HCT116 (cell line): ENCODE measurements around the gene RCE1. TPM values are rescaled to one million over a fixed set of nuclear protein-coding genes. Genes with fewer than 3 reads are reported as not detected.

Source experiments
- ATAC-seq: fragments of 200-7000 bp; cut with Tn5 transposase; 2 replicates; pipeline ENCODE4 v1.9.1; 2020; ENCODE audit warnings: mild to moderate bottlenecking, moderate library complexity
- BruUV-seq: library from RNA; stranded (reverse); fragments of 400-500 nt; replicated peaks from 2 replicates; lab custom pipeline; 2021; lab: Mats Ljungman, UMichigan
- CTCF ChIA-PET: fragments of 300-600 bp; sonication (Branson Sonifier 250); formaldehyde crosslinking; loops from one replicate; lab custom pipeline; 2021; ENCODE audit warnings: antibody characterized with exemption; lab: Charles Lee
- POLR2A ChIA-PET: fragments of 300-600, 350-600 bp; sonication (Branson Sonifier 250); formaldehyde crosslinking; loops from one replicate; lab custom pipeline; 2021; ENCODE audit warnings: antibody characterized with exemption; lab: Charles Lee
- RAD21 ChIA-PET, 2 experiments: fragments of 300-600 bp; sonication (Branson Sonifier 250); formaldehyde crosslinking; loops; one replicate each; lab custom pipeline; 2023; ENCODE audit warnings: low total read pairs in 2 of 2; ENCODE audit not compliant: uncharacterized antibody in 2 of 2, unreplicated experiment in 2 of 2, low non-redundant PET in 1 of 2; lab: Charles Lee
- DNase-seq: peaks from one replicate; pipeline ENCODE4 v3.0.0-alpha.2; 2010; ENCODE audit warnings: low read depth, low spot score
- H2AFZ ChIP-seq: fragments of 200-600 bp; shearing (Covaris generic), sonication (generic); 2 replicates; pipeline ENCODE4 v1.6.1; 2017; ENCODE audit warnings: low read depth, mixed run types, mixed read lengths, antibody characterized with exemption, low read length; ENCODE audit not compliant: poor library complexity, severe bottlenecking
- H3K27ac ChIP-seq: 2 replicates; pipeline ENCODE4 v1.5.1; 2012; ENCODE audit warnings: low read depth, low read length
- H3K27me3 ChIP-seq: fragments of 200-600 bp; sonication (generic); 2 replicates; pipeline ENCODE4 v1.6.1; 2016; ENCODE audit warnings: mixed run types, low read length, mixed read lengths; ENCODE audit not compliant: insufficient read depth
- H3K36me3 ChIP-seq, 2 experiments: fragments of 200-500 bp in 1 of 2; fragments of 200-600 bp in 1 of 2; sonication (Bioruptor generic) in 1 of 2; sonication (generic) in 1 of 2; 2 replicates each; pipeline versions ENCODE4 v1.5.1 to v1.6.1; 2014 to 2016; ENCODE audit warnings: low read length in 2 of 2, inconsistent platforms in 1 of 2, mixed read lengths in 1 of 2, mixed run types in 1 of 2; ENCODE audit not compliant: insufficient read depth in 2 of 2, control insufficient read depth in 1 of 2
- H3K4me1 ChIP-seq, 2 experiments: fragments of 200-600 bp in 1 of 2; sonication (generic) in 1 of 2; 2 replicates each; pipeline versions ENCODE4 v1.5.1 to v1.6.1; 2012 to 2017; ENCODE audit warnings: low read length in 2 of 2, inconsistent platforms in 1 of 2, mild to moderate bottlenecking in 1 of 2, mixed read lengths in 1 of 2, mixed run types in 1 of 2, moderate library complexity in 1 of 2; ENCODE audit not compliant: insufficient read depth in 2 of 2, control insufficient read depth in 1 of 2
- H3K4me2 ChIP-seq: fragments of 200-600 bp; sonication (generic); 2 replicates; pipeline ENCODE4 v1.6.1; 2017; ENCODE audit warnings: mixed run types, low read length, mixed read lengths
- H3K4me3 ChIP-seq, 2 experiments: fragments of 200-600 bp in 1 of 2; sonication (generic) in 1 of 2; replicated peaks in 1 of 2; 2 replicates each; pipeline ENCODE4 v1.5.1; 2011 to 2016; ENCODE audit warnings: low read length in 2 of 2, control low read depth in 1 of 2, low read depth in 1 of 2, mild to moderate bottlenecking in 1 of 2, mixed read lengths in 1 of 2, mixed run types in 1 of 2
- H3K79me2 ChIP-seq: fragments of 200-600 bp; sonication (generic); 2 replicates; pipeline ENCODE4 v1.6.1; 2017; ENCODE audit warnings: mild to moderate bottlenecking, mixed run types, low read length, moderate library complexity, mixed read lengths; ENCODE audit not compliant: insufficient read depth
- H3K9ac ChIP-seq: fragments of 200-600 bp; sonication (generic); 2 replicates; pipeline ENCODE4 v1.6.1; 2016; ENCODE audit warnings: low read length, mixed read lengths
- H3K9me2 ChIP-seq: fragments of 200-600 bp; sonication (generic), shearing (Covaris generic); 2 replicates; pipeline ENCODE4 v1.6.1; 2017; ENCODE audit warnings: mixed run types, mild to moderate bottlenecking, moderate library complexity; ENCODE audit not compliant: insufficient read depth
- H3K9me3 ChIP-seq, 2 experiments: fragments of 200-500 bp in 1 of 2; fragments of 200-600 bp in 1 of 2; sonication (Bioruptor generic) in 1 of 2; sonication (generic) in 1 of 2; 2 replicates each; pipeline ENCODE4 v1.6.1; 2014 to 2017; ENCODE audit warnings: low read length in 2 of 2, mixed read lengths in 2 of 2, inconsistent platforms in 1 of 2, low read depth in 1 of 2, mild to moderate bottlenecking in 1 of 2, mixed run types in 1 of 2, moderate library complexity in 1 of 2; ENCODE audit not compliant: control insufficient read depth in 1 of 2, insufficient read depth in 1 of 2
- H4K20me1 ChIP-seq: fragments of 200-600 bp; sonication (generic), shearing (Covaris generic); 2 replicates; pipeline ENCODE4 v1.6.1; 2017; ENCODE audit warnings: mixed run types, mild to moderate bottlenecking, moderate library complexity; ENCODE audit not compliant: insufficient read depth
- CEBPB ChIP-seq: IDR thresholded peaks from 2 replicates; pipeline ENCODE4 v1.6.1; 2012; ENCODE audit warnings: low read depth
- EGR1 ChIP-seq: IDR thresholded peaks from 2 replicates; pipeline ENCODE4 v1.6.1; 2012; ENCODE audit warnings: low read depth
- EZH2 ChIP-seq: fragments of 200-600 bp; sonication (generic); IDR thresholded peaks from 2 replicates; pipeline ENCODE4 v1.6.1; 2017; ENCODE audit warnings: antibody characterized with exemption, mixed run types
- EZH2phosphoT487 ChIP-seq: fragments of 200-600 bp; IDR thresholded peaks from 2 replicates; pipeline ENCODE4 v1.6.1; 2018; ENCODE audit warnings: antibody characterized with exemption, borderline replicate concordance
- JUND ChIP-seq: IDR thresholded peaks from 2 replicates; pipeline ENCODE4 v1.6.1; 2012
- RAD21 ChIP-seq: IDR thresholded peaks from 2 replicates; pipeline ENCODE4 v1.6.1; 2012; ENCODE audit warnings: low read depth, mild to moderate bottlenecking
- SIN3A ChIP-seq: IDR thresholded peaks from 2 replicates; pipeline ENCODE4 v1.6.1; 2012; ENCODE audit warnings: low read depth
- SP1 ChIP-seq: IDR thresholded peaks from 2 replicates; pipeline ENCODE4 v1.6.1; 2012; ENCODE audit warnings: low read depth
- SRF ChIP-seq: IDR thresholded peaks from 2 replicates; pipeline ENCODE4 v1.6.1; 2012; ENCODE audit warnings: low read depth
- TCF7L2 ChIP-seq: IDR thresholded peaks from 2 replicates; pipeline ENCODE4 v1.7.0; 2011; ENCODE audit warnings: borderline replicate concordance, inconsistent platforms; ENCODE audit not compliant: insufficient read depth, insufficient read length; ENCODE audit errors: extremely low read depth
- YY1 ChIP-seq: IDR thresholded peaks from 2 replicates; pipeline ENCODE4 v1.6.1; 2011; ENCODE audit warnings: low read length, low read depth, moderate library complexity, mild to moderate bottlenecking; ENCODE audit not compliant: insufficient replicate concordance; ENCODE audit errors: extremely low read depth
- ZNF274 ChIP-seq: fragments of 200-500 bp; sonication (Bioruptor generic); IDR thresholded peaks from 2 replicates; pipeline ENCODE4 v1.6.1; 2014; ENCODE audit warnings: mild to moderate bottlenecking, low read depth, low read length, inconsistent platforms
- intact Hi-C: fragments of 100-400 bp; cut with micrococcal nuclease; formaldehyde crosslinking; loops from 2 replicates; pipeline ENCODE4 v1.10.0; 2022
- total RNA-seq: library from RNA; stranded (reverse); gene quantifications from one replicate; pipeline ENCODE4 v1.2.1, GENCODE V29; 2021; ENCODE audit not compliant: unreplicated experiment
- TF ChIP-seq, protein P1 (sequence below): IDR thresholded peaks from 2 replicates; pipeline ENCODE4 v1.6.1; 2012
- TF ChIP-seq, protein P2 (sequence below): IDR thresholded peaks from 2 replicates; pipeline ENCODE4 v1.6.1; 2012; ENCODE audit warnings: low read depth
- TF ChIP-seq, protein P3 (sequence below): IDR thresholded peaks from 2 replicates; pipeline ENCODE4 v1.6.1; 2012

Gene RCE1
- total RNA-seq, 1 experiment from 2014 or later = 35.3 TPM

DNA sequence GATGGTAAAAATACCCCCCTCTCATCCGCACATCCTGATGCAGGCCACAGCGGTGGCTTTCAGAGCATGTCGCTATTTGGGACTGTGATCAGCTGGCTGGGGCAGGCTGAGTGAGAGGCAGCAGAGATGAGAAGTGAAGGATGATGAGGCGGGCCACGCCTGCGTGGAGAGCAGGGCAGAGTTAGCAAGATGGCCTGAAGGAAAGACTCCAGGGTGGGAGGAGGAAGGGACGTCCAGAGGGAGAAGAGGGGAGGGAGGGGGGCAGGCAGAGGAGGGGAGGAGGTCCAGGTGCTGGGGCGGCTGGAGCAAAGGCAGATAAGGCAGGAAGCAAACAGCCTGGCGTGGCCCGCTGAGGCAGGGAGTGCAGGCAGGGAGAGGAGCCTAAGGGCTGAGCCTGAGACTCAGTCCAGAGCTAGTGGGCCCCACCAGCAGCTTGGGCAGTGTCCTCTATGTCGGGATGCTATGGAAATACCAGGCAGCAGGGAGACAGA, 42.8 kb downstream of the RCE1 start:
- no peak for DNase-seq
- intact Hi-C loops = loop anchor here (10.0 kb wide), 1 partner anchor 69 kb away; the partner anchor contains the start of gene PC
- ChIA-PET RAD21 (interaction anchor here (0.5 to 1.6 kb wide), 3 partner anchors 90 to 501 kb away, joined by 3 to 6 read pairs (median 4); partner anchors contain the start of gene SYT12 (in 1 of the 2)), POLR2A (interaction anchor here (0.7 to 1.0 kb wide), 2 partner anchors 18 to 136 kb away, joined by 3 read pairs; no protein-coding TSS in a partner anchor), CTCF (interaction anchor here (1.5 to 2.0 kb wide), 2 partner anchors 90 to 136 kb away, joined by 3 to 5 read pairs; no protein-coding TSS in a partner anchor)
- Histone ChIP-seq H2AFZ (no peak overlapping the region), H3K27me3 (no peaks in the 10 kb centered on the region), H3K9me2 (no peaks in the 10 kb centered on the region), H4K20me1 (no peaks in the 10 kb centered on the region), H3K4me3 (peak overlapping the region in 1 of 2 experiments; percentile 24; a peak in 1 of 4 replicates), H3K4me1 (peaks cover 78 to 94% of the 10 kb centered on the region in 2 experiments), H3K36me3 (no peaks in the 10 kb centered on the region), H3K9ac (peak overlapping the region; percentile 35), H3K79me2 (no peaks in the 10 kb centered on the region)
- no peak for TF ChIP-seq SP1
- no peak for TF ChIP-seq EGR1
- TF ChIP-seq, protein P1, sequence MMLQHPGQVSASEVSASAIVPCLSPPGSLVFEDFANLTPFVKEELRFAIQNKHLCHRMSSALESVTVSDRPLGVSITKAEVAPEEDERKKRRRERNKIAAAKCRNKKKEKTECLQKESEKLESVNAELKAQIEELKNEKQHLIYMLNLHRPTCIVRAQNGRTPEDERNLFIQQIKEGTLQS = no peak
- no peak for TF ChIP-seq SIN3A
- TF ChIP-seq SRF = no peak
- TF ChIP-seq RAD21 = no peak
- TF ChIP-seq, protein P2, sequence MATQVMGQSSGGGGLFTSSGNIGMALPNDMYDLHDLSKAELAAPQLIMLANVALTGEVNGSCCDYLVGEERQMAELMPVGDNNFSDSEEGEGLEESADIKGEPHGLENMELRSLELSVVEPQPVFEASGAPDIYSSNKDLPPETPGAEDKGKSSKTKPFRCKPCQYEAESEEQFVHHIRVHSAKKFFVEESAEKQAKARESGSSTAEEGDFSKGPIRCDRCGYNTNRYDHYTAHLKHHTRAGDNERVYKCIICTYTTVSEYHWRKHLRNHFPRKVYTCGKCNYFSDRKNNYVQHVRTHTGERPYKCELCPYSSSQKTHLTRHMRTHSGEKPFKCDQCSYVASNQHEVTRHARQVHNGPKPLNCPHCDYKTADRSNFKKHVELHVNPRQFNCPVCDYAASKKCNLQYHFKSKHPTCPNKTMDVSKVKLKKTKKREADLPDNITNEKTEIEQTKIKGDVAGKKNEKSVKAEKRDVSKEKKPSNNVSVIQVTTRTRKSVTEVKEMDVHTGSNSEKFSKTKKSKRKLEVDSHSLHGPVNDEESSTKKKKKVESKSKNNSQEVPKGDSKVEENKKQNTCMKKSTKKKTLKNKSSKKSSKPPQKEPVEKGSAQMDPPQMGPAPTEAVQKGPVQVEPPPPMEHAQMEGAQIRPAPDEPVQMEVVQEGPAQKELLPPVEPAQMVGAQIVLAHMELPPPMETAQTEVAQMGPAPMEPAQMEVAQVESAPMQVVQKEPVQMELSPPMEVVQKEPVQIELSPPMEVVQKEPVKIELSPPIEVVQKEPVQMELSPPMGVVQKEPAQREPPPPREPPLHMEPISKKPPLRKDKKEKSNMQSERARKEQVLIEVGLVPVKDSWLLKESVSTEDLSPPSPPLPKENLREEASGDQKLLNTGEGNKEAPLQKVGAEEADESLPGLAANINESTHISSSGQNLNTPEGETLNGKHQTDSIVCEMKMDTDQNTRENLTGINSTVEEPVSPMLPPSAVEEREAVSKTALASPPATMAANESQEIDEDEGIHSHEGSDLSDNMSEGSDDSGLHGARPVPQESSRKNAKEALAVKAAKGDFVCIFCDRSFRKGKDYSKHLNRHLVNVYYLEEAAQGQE = no peak
- TF ChIP-seq, protein P3, sequence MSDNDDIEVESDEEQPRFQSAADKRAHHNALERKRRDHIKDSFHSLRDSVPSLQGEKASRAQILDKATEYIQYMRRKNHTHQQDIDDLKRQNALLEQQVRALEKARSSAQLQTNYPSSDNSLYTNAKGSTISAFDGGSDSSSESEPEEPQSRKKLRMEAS = no peak
- TF ChIP-seq JUND = no peak
- no peak for TF ChIP-seq ZNF274
- no peak for TF ChIP-seq TCF7L2
- no peak for TF ChIP-seq EZH2
- no peak for TF ChIP-seq YY1
- TF ChIP-seq EZH2phosphoT487 = no peak
- TF ChIP-seq CEBPB = no peak
- TF ChIP-seq, all 23 proteins: peak for 0
- ATAC-seq = no peak
- H3K9me3 ChIP-seq = no peaks in the 10 kb centered on the region
- peak overlapping the region; percentile 75 for H3K4me2 ChIP-seq
- peak overlapping the region; percentile 81 for H3K27ac ChIP-seq
- no TSS peak for BruUV-seq
